Measurements from ENCODE around the gene INPP5A.

GRCh38 chr10:132708441-132708840 is 170.9 kb downstream of the INPP5A start:
- TF ChIP-seq, protein P1, sequence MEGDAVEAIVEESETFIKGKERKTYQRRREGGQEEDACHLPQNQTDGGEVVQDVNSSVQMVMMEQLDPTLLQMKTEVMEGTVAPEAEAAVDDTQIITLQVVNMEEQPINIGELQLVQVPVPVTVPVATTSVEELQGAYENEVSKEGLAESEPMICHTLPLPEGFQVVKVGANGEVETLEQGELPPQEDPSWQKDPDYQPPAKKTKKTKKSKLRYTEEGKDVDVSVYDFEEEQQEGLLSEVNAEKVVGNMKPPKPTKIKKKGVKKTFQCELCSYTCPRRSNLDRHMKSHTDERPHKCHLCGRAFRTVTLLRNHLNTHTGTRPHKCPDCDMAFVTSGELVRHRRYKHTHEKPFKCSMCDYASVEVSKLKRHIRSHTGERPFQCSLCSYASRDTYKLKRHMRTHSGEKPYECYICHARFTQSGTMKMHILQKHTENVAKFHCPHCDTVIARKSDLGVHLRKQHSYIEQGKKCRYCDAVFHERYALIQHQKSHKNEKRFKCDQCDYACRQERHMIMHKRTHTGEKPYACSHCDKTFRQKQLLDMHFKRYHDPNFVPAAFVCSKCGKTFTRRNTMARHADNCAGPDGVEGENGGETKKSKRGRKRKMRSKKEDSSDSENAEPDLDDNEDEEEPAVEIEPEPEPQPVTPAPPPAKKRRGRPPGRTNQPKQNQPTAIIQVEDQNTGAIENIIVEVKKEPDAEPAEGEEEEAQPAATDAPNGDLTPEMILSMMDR (IDR thresholded peaks at IDR 0.05; ENCODE audit: low read depth, low read length, poor library complexity, severe bottlenecking) = no peak
- no peak for TF ChIP-seq EZH2phosphoT487 (IDR thresholded peaks at IDR 0.05; ENCODE audit: borderline replicate concordance, low read length)

All from DOHH2 (cell line).